Suprapubic skin (tissue), 4 donors: Measurements from ENCODE around the gene SUGT1. TPM values are rescaled to one million over a fixed set of nuclear protein-coding genes. Genes with fewer than 3 reads are reported as not detected.
"Not testable (repeated sequence)": the region's sequence is repeated elsewhere in the genome, so short reads cannot be mapped to it uniquely, and the experiment has no call there.

Source experiments
- DNase-seq, 2 donors: peaks; one replicate each; pipeline ENCODE4 v3.0.0-alpha.2; 2019; ENCODE audit warnings: low spot score in 2 of 2
- H3K27ac ChIP-seq: fragments of 200-600 bp; sonication (generic); one replicate; pipeline ENCODE4 v1.5.1; 2019
- H3K27me3 ChIP-seq: fragments of 200-600 bp; sonication (generic); one replicate; pipeline ENCODE4 v1.5.1; 2019
- H3K36me3 ChIP-seq: fragments of 200-600 bp; sonication (generic); one replicate; pipeline ENCODE4 v1.5.1; 2019
- H3K4me1 ChIP-seq: fragments of 200-600 bp; sonication (generic); one replicate; pipeline ENCODE4 v1.5.1; 2019
- H3K4me3 ChIP-seq: fragments of 200-600 bp; sonication (generic); one replicate; pipeline ENCODE4 v1.5.1; 2019; ENCODE audit warnings: mild to moderate bottlenecking
- H3K9me3 ChIP-seq: fragments of 200-600 bp; sonication (generic); one replicate; pipeline ENCODE4 v1.5.1; 2019
- EP300 ChIP-seq: sonication (generic); formaldehyde crosslinking; IDR thresholded peaks from one replicate; pipeline ENCODE4 v1.6.1; 2017; ENCODE audit warnings: antibody characterized with exemption
- POLR2A ChIP-seq, 2 donors: fragments of 450-650 bp; IDR thresholded peaks; one replicate each; pipeline ENCODE4 v1.6.1; 2017; ENCODE audit warnings: antibody characterized with exemption in 2 of 2, mild to moderate bottlenecking in 2 of 2, moderate library complexity in 2 of 2
- POLR2AphosphoS5 ChIP-seq, 3 donors: sonication (generic); formaldehyde crosslinking; IDR thresholded peaks; one replicate each; pipeline ENCODE4 v1.6.1; 2017; ENCODE audit warnings: antibody characterized with exemption in 3 of 3
- WGBS: methylation state at CpG from one replicate; pipeline ENCODE4 v1.1.5; 2018; 5-methylcytosine and 5-hydroxymethylcytosine counted together
- total RNA-seq, 4 donors: library from RNA; depleted of rRNA; stranded (reverse); fragments of >200 nt; gene quantifications; one replicate each; pipeline ENCODE4 v1.1.0, GENCODE V29; 2016
- TF ChIP-seq, protein P1 (sequence below), 2 donors: fragments of 200-600 bp in 1 of 2; fragments of 450-650 bp in 1 of 2; sonication (generic) in 1 of 2; IDR thresholded peaks; one replicate each; pipeline ENCODE4 v1.5.1; 2016 to 2019; ENCODE audit warnings: antibody characterized with exemption in 2 of 2, mild to moderate bottlenecking in 1 of 2, moderate library complexity in 1 of 2

Gene SUGT1
- total RNA-seq, 4 donors from 2014 or later, result 23.7 to 38.2 (median 28.8) TPM

DNA sequence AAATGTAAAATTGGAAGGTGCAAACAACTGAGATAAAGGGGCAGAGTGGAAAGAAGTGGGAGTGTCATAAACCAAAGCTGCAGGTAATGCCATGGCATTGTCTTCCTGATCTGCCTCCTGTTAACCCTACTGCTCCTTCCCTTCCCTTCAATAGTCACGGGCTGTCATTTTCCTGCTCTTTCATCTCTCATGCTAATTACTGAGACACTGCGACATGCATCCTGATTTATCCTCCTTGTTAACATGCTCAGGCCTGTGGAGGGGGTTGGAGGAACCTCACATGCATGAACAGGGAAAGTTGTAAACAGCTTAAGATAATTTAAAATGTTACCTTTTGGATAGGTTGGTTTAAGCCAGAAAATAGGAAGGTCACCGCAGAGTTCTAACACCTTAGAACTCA, 59.7 kb downstream of the SUGT1 start:
- WGBS, result 60% methylated on average over 3 of the region's 3 CpGs
- Histone ChIP-seq H3K4me3 (no peak overlapping the region), H3K4me1 (peaks cover 4% of the 10 kb centered on the region), H3K9me3 (no peaks in the 10 kb centered on the region), H3K27me3 (no peaks in the 10 kb centered on the region), H3K27ac (no peak overlapping the region), H3K36me3 (no peaks in the 10 kb centered on the region)
- no peak for TF ChIP-seq POLR2AphosphoS5 (IDR thresholded peaks at IDR 0.05)
- TF ChIP-seq EP300, result no peak
- TF ChIP-seq POLR2A (IDR thresholded peaks at IDR 0.05), result no peak
- TF ChIP-seq, protein P1, sequence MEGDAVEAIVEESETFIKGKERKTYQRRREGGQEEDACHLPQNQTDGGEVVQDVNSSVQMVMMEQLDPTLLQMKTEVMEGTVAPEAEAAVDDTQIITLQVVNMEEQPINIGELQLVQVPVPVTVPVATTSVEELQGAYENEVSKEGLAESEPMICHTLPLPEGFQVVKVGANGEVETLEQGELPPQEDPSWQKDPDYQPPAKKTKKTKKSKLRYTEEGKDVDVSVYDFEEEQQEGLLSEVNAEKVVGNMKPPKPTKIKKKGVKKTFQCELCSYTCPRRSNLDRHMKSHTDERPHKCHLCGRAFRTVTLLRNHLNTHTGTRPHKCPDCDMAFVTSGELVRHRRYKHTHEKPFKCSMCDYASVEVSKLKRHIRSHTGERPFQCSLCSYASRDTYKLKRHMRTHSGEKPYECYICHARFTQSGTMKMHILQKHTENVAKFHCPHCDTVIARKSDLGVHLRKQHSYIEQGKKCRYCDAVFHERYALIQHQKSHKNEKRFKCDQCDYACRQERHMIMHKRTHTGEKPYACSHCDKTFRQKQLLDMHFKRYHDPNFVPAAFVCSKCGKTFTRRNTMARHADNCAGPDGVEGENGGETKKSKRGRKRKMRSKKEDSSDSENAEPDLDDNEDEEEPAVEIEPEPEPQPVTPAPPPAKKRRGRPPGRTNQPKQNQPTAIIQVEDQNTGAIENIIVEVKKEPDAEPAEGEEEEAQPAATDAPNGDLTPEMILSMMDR (IDR thresholded peaks at IDR 0.05), result no peak
- no peak for DNase-seq

DNA sequence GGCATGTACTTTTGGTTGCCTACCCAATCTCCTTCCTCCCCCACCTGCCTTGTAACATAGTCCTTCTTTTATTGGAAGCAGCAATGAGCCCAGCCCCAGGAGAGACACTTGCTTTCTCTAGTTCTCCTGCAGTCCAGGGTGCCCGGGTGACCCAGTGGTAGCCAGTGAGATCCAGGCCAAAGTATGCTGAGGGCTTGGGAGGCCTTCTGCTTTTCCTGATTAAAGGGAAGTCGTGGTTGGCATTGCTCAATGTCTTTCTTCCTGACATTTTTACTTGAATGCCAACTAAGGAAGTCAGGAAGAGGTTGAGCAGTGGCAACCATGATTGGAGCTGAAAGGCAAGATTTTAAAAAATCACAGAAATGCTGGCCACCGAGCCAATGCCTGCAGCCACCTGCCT, 61.3 kb downstream of the SUGT1 start:
- Histone ChIP-seq H3K27me3 (no peaks in the 10 kb centered on the region), H3K4me1 (peaks cover 4% of the 10 kb centered on the region), H3K4me3 (no peak overlapping the region), H3K27ac (no peak overlapping the region), H3K9me3 (no peaks in the 10 kb centered on the region), H3K36me3 (no peaks in the 10 kb centered on the region)
- no peak for DNase-seq
- 66% methylated on average over 3 of the region's 3 CpGs for WGBS
- no peak for TF ChIP-seq POLR2A (IDR thresholded peaks at IDR 0.05)
- TF ChIP-seq POLR2AphosphoS5 (IDR thresholded peaks at IDR 0.05), result no peak
- TF ChIP-seq, protein P1 (IDR thresholded peaks at IDR 0.05), result no peak
- no peak for TF ChIP-seq EP300

DNA sequence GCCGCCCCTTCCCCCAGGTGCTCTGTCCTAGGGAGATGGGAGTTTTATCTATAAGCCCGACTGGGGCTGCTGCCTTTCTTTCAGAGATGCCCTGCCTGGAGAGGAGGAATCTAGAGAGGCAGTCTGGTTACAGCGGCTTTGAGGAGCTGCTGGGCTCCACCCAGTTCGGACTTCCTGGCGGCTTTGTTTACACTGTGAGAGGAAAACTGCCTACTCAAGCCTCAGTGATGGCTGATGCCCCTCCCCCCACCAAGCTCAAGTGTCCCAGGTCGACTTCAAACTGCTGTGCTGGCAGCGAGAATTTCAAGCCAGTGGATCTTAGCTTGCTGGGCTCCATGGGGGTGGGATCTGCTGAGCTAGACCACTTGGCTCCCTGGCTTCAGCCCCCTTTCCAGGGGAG, 68.3 kb downstream of the SUGT1 start:
- H3K27ac ChIP-seq, DNase-seq, H3K9me3 ChIP-seq, H3K36me3 ChIP-seq, H3K4me3 ChIP-seq, H3K4me1 ChIP-seq, H3K27me3 ChIP-seq: not testable (repeated sequence)
- WGBS, result 76% methylated on average over 7 of the region's 7 CpGs

DNA sequence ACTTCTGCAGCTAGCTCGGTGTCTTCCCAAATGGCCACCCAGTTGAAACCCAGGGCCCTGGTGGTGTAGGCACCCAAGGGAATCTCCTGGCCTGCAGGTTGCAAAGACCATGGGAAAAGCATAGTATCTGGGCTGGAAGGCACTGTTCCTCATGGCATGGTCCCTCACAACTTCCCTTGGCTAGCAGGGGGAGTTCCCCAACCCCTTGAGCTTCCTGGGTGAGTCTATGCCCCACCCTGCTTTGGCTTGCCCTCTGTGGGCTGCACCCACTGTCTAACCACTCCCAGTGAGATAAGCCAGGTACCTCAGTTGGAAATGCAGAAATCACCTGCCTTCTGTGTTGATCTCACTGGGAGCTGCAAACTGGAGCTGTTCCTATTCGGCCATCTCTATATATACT, 68.7 kb downstream of the SUGT1 start:
- 96% methylated on average over 1 of the region's 2 CpGs for WGBS
- not testable (repeated sequence) for H3K4me1 ChIP-seq, H3K36me3 ChIP-seq, H3K9me3 ChIP-seq, H3K27me3 ChIP-seq, H3K27ac ChIP-seq, H3K4me3 ChIP-seq, DNase-seq

DNA sequence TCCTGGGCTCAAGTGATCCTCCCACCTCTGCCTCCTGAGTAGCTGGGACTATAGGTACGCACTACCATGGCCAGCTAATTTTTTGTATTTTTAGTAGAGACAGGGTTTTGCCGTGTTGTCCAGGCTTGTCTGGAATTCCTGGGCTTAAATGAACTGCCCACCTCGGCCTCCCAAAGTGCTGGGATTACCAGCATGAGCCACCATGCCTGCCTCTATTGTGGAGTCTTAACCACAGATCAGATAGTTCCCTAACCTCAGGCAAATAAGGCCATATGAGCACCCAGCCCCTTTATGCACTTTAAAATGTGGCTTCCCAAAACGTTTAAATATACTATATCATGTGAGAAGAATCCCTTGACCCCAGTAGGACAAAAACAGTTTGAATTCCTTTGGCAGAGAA, 70.5 kb downstream of the SUGT1 start:
- 74% methylated on average over 4 of the region's 4 CpGs for WGBS
- Histone ChIP-seq H3K4me3 (no peak overlapping the region), H3K27ac (no peak overlapping the region), H3K36me3 (no peaks in the 10 kb centered on the region), H3K9me3 (no peaks in the 10 kb centered on the region), H3K4me1 (no peaks in the 10 kb centered on the region), H3K27me3 (no peaks in the 10 kb centered on the region)
- no peak for TF ChIP-seq POLR2AphosphoS5 (IDR thresholded peaks at IDR 0.05)
- no peak for TF ChIP-seq POLR2A (IDR thresholded peaks at IDR 0.05)
- TF ChIP-seq EP300, result no peak
- TF ChIP-seq, protein P1 (IDR thresholded peaks at IDR 0.05), result no peak
- no peak for DNase-seq

DNA sequence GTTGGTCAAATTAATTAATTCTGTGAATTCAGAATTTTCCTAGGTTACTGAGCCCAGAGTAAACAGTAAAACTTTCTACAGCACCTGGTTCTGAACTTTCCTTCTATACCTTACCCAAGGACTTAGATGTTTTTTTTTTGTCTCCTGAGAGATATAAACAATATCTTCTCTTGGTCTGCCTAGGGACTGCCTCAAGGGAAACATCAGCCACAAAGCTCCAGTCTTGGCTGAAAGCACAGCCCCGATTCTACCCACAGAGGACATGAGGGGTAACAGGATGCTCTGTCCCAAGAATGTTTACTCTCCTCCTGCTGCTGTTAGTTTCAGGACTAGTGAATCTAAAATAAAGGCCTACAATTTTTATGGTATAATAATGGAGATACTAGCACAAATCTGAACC, 72.7 kb downstream of the SUGT1 start:
- no peak overlapping the region for H3K4me3 ChIP-seq
- no peaks in the 10 kb centered on the region for H3K27me3 ChIP-seq
- H3K9me3 ChIP-seq, result no peaks in the 10 kb centered on the region
- WGBS, result 68% methylated on average over 1 of the region's 1 CpG
- H3K4me1 ChIP-seq, result no peaks in the 10 kb centered on the region
- H3K27ac ChIP-seq, result no peak overlapping the region
- no peak for DNase-seq
- TF ChIP-seq POLR2AphosphoS5 (IDR thresholded peaks at IDR 0.05) (no peak), EP300 (no peak), POLR2A (IDR thresholded peaks at IDR 0.05) (no peak)
- TF ChIP-seq, protein P1 (IDR thresholded peaks at IDR 0.05), result no peak
- no peaks in the 10 kb centered on the region for H3K36me3 ChIP-seq
